H1 (cell line): ENCODE measurements around the gene NHS. TPM values are rescaled to one million over a fixed set of nuclear protein-coding genes. Genes with fewer than 3 reads are reported as not detected.

ENCODE experiments used
- CTCF ChIA-PET: fragments of 300-600 bp; sonication (Branson Sonifier 250); formaldehyde crosslinking; loops from one replicate; lab custom pipeline; 2021; ENCODE audit not compliant: partially characterized antibody; lab: Charles Lee
- POLR2A ChIA-PET: fragments of 300-600 bp; sonication (Branson Sonifier 250); formaldehyde crosslinking; loops from one replicate; lab custom pipeline; 2021; ENCODE audit warnings: inconsistent platforms; ENCODE audit not compliant: partially characterized antibody; lab: Charles Lee
- DNase-seq, 2 experiments: peaks; one replicate each; pipeline versions ENCODE4 v3.0.0 to v3.0.0-alpha.2; 2010 to 2022; ENCODE audit warnings: low spot score in 2 of 2, low read depth in 1 of 2, mixed read lengths in 1 of 2
- FAIRE-seq: peaks from 2 replicates; lab custom pipeline; 2011; peaks lifted over from hg19 to GRCh38; lab: Jason Lieb, UNC
- H2AFZ ChIP-seq: 2 replicates; pipeline ENCODE4 v1.8.1; 2012; ENCODE audit warnings: low read length, inconsistent platforms
- H2AK5ac ChIP-seq: 2 replicates; pipeline ENCODE4 v1.6.1; 2013; ENCODE audit warnings: low read depth, low read length
- H2BK120ac ChIP-seq: replicated peaks from 2 replicates; pipeline ENCODE3; 2013; ENCODE audit warnings: low read depth, low read length, inconsistent platforms
- H2BK12ac ChIP-seq: 2 replicates; pipeline ENCODE4 v1.6.1; 2013; ENCODE audit warnings: low read depth, low read length
- H2BK15ac ChIP-seq: 2 replicates; pipeline ENCODE4 v1.6.1; 2013; ENCODE audit warnings: low read length
- H2BK20ac ChIP-seq: 2 replicates; pipeline ENCODE4 v1.6.1; 2013; ENCODE audit warnings: low read length
- H2BK5ac ChIP-seq: 2 replicates; pipeline ENCODE4 v1.6.1; 2013; ENCODE audit warnings: low read depth, low read length
- H3K14ac ChIP-seq: 2 replicates; pipeline ENCODE4 v1.6.1; 2013; ENCODE audit warnings: inconsistent platforms; ENCODE audit not compliant: insufficient read length
- H3K18ac ChIP-seq: 2 replicates; pipeline ENCODE4 v1.6.1; 2013; ENCODE audit warnings: low read length; ENCODE audit errors: extremely low read depth
- H3K23ac ChIP-seq: 2 replicates; pipeline ENCODE4 v1.6.1; 2013; ENCODE audit warnings: inconsistent platforms; ENCODE audit not compliant: insufficient read length
- H3K23me2 ChIP-seq: 2 replicates; pipeline ENCODE4 v1.6.1; 2013; ENCODE audit warnings: low read depth, low read length
- H3K27ac ChIP-seq: 2 replicates; pipeline ENCODE4 v1.6.1; 2011; ENCODE audit warnings: low read depth, low read length, inconsistent platforms
- H3K27me3 ChIP-seq, 4 experiments: replicated peaks in 1 of 4; 1 replicate in 1 of 4; 2 replicates in 3 of 4; pipeline versions ENCODE4 v1.6.1 to v1.8.1; 2011 to 2013; ENCODE audit warnings: low read length in 3 of 4, mild to moderate bottlenecking in 3 of 4, inconsistent platforms in 2 of 4, mixed read lengths in 2 of 4, moderate library complexity in 1 of 4; ENCODE audit not compliant: control insufficient read depth in 3 of 4, insufficient read depth in 3 of 4; ENCODE audit errors: extremely low read depth in 1 of 4
- H3K36me3 ChIP-seq, 4 experiments: 2 replicates each; pipeline versions ENCODE4 v1.6.1 to v1.8.1; 2011 to 2013; ENCODE audit warnings: mild to moderate bottlenecking in 4 of 4, low read length in 3 of 4, moderate library complexity in 2 of 4, control low read depth in 1 of 4, inconsistent platforms in 1 of 4; ENCODE audit not compliant: insufficient read depth in 4 of 4, control insufficient read depth in 2 of 4
- H3K4ac ChIP-seq: replicated peaks from 2 replicates; pipeline ENCODE3; 2013; ENCODE audit warnings: low read length, low read depth, mixed read lengths, inconsistent platforms; ENCODE audit not compliant: insufficient read length
- H3K4me1 ChIP-seq, 4 experiments: replicated peaks in 1 of 4; 1 replicate in 1 of 4; 2 replicates in 3 of 4; pipeline versions ENCODE4 v1.6.1 to v1.8.1; 2011 to 2013; ENCODE audit warnings: low read length in 3 of 4, inconsistent platforms in 2 of 4, mixed read lengths in 1 of 4; ENCODE audit not compliant: insufficient read depth in 4 of 4, control insufficient read depth in 3 of 4
- H3K4me2 ChIP-seq, 2 experiments: 2 replicates each; pipeline versions ENCODE4 v1.6.1 to v1.8.1; 2011 to 2013; ENCODE audit warnings: low read depth in 2 of 2, low read length in 2 of 2, control low read depth in 1 of 2, inconsistent platforms in 1 of 2, mild to moderate bottlenecking in 1 of 2; ENCODE audit not compliant: insufficient read depth in 1 of 2
- H3K4me3 ChIP-seq, 4 experiments: fragments of 200-600, 300-600 bp in 1 of 4; sonication (generic), shearing (Covaris generic), sonication (Bioruptor Twin) in 1 of 4; 2 replicates each; pipeline versions ENCODE4 v1.5.1 to v1.8.1; 2011 to 2016; ENCODE audit warnings: low read length in 4 of 4, low read depth in 3 of 4, control low read depth in 2 of 4, inconsistent platforms in 2 of 4, mild to moderate bottlenecking in 2 of 4, mixed read lengths in 1 of 4, moderate library complexity in 1 of 4; ENCODE audit not compliant: insufficient read depth in 2 of 4; ENCODE audit errors: extremely low read depth in 1 of 4
- H3K56ac ChIP-seq: replicated peaks from 2 replicates; pipeline ENCODE3; 2013; ENCODE audit warnings: low read depth, mild to moderate bottlenecking, mixed read lengths, low read length, inconsistent platforms; ENCODE audit not compliant: insufficient read length
- H3K79me1 ChIP-seq: 2 replicates; pipeline ENCODE4 v1.6.1; 2013; ENCODE audit warnings: low read depth, low read length, control low read depth
- H3K79me2 ChIP-seq, 2 experiments: 2 replicates each; pipeline versions ENCODE4 v1.6.1 to v1.8.1; 2012 to 2013; ENCODE audit warnings: low read length in 2 of 2, mild to moderate bottlenecking in 2 of 2, inconsistent platforms in 1 of 2; ENCODE audit not compliant: insufficient read depth in 2 of 2, control insufficient read depth in 1 of 2
- H3K9ac ChIP-seq, 4 experiments: replicated peaks in 1 of 4; 1 replicate in 1 of 4; 2 replicates in 3 of 4; pipeline versions ENCODE4 v1.6.1 to v1.8.1; 2011 to 2013; ENCODE audit warnings: low read depth in 3 of 4, low read length in 3 of 4, control low read depth in 2 of 4, mild to moderate bottlenecking in 2 of 4, moderate library complexity in 2 of 4, inconsistent platforms in 1 of 4; ENCODE audit errors: extremely low read depth in 1 of 4
- H3K9me3 ChIP-seq, 2 experiments: 2 replicates each; pipeline versions ENCODE4 v1.6.1 to v1.8.1; 2012 to 2013; ENCODE audit warnings: mild to moderate bottlenecking in 2 of 2, moderate library complexity in 2 of 2, control low read depth in 1 of 2, inconsistent platforms in 1 of 2, low read depth in 1 of 2, low read length in 1 of 2, mixed read lengths in 1 of 2; ENCODE audit not compliant: insufficient read depth in 2 of 2
- H4K20me1 ChIP-seq, 2 experiments: replicated peaks in 1 of 2; 2 replicates each; pipeline versions ENCODE3 to v1.8.1; 2011 to 2013; ENCODE audit warnings: inconsistent platforms in 2 of 2, low read length in 2 of 2, mild to moderate bottlenecking in 1 of 2; ENCODE audit not compliant: insufficient read depth in 2 of 2, control insufficient read depth in 1 of 2
- H4K5ac ChIP-seq: 2 replicates; pipeline ENCODE4 v1.6.1; 2013; ENCODE audit warnings: low read length, low read depth, mixed read lengths, inconsistent platforms; ENCODE audit not compliant: insufficient read length
- H4K8ac ChIP-seq: 2 replicates; pipeline ENCODE4 v1.8.0; 2013; ENCODE audit warnings: mild to moderate bottlenecking, moderate library complexity, low read length, inconsistent platforms; ENCODE audit not compliant: insufficient read depth; ENCODE audit errors: extremely low read depth
- H4K91ac ChIP-seq: replicated peaks from 2 replicates; pipeline ENCODE3; 2013; ENCODE audit warnings: low read length, mixed read lengths, inconsistent platforms; ENCODE audit not compliant: insufficient read length
- BACH1 ChIP-seq: IDR thresholded peaks from 2 replicates; pipeline ENCODE4 v1.6.1; 2012; ENCODE audit warnings: low read length, improper control_type of control experiment
- CBX5 ChIP-seq: fragments of 300-800, 300-1000 bp; sonication (generic); IDR thresholded peaks from 2 replicates; pipeline ENCODE4 v1.7.1; 2016; ENCODE audit warnings: antibody characterized with exemption, low read length, low read depth
- CHD2 ChIP-seq: IDR thresholded peaks from 2 replicates; pipeline ENCODE4 v1.6.1; 2012; ENCODE audit warnings: low read length, improper control_type of control experiment
- HDAC2 ChIP-seq, 2 experiments: fragments of 300-600 bp in 1 of 2; sonication (generic) in 1 of 2; IDR thresholded peaks; 2 replicates each; pipeline ENCODE4 v1.6.1; 2011 to 2012; ENCODE audit warnings: low read depth in 2 of 2, low read length in 2 of 2, mild to moderate bottlenecking in 2 of 2, moderate library complexity in 2 of 2, borderline replicate concordance in 1 of 2, inconsistent platforms in 1 of 2
- KDM5A ChIP-seq: fragments of 200-600 bp; IDR thresholded peaks from 2 replicates; pipeline ENCODE4 v1.7.1; 2012; ENCODE audit warnings: mild to moderate bottlenecking, low read length, inconsistent platforms, mixed read lengths
- POU5F1 ChIP-seq: IDR thresholded peaks from 2 replicates; pipeline ENCODE4 v1.6.1; 2011; ENCODE audit warnings: low read depth, mild to moderate bottlenecking, low read length, moderate library complexity
- WGBS, 2 experiments: shearing (Covaris generic) in 1 of 2; methylation state at CpG; one replicate each; pipeline versions ENCODE4 v1.1.6 to v1.1.7; 2013 to 2015; ENCODE audit warnings: low lambda C conversion rate in 2 of 2, mixed read lengths in 2 of 2, inconsistent platforms in 1 of 2, low coverage in 1 of 2, missing lambda C conversion rate in 1 of 2; ENCODE audit not compliant: insufficient replicate concordance in 2 of 2, insufficient coverage in 1 of 2, insufficient read length in 1 of 2; ENCODE audit errors: extremely low coverage in 1 of 2, missing lambda C conversion rate in 1 of 2; 5-methylcytosine and 5-hydroxymethylcytosine counted together
- polyA plus RNA-seq, 7 experiments: library from polyadenylated mRNA; depleted of rRNA in 3 of 7; stranded (reverse) in 5 of 7; unstranded in 2 of 7; fragments of >200 nt in 5 of 7; fragments of 200-250 nt in 2 of 7; gene quantifications; 1 replicate in 5 of 7; 2 replicates in 1 of 7; 4 replicates in 1 of 7; pipeline versions ENCODE4 v1.2.1 to v1.2.3, GENCODE V29; 2011 to 2013; ENCODE audit warnings: missing spikeins in 2 of 7, mixed read lengths in 2 of 7
- total RNA-seq: library from RNA; stranded (reverse); fragmentation: NEBNext Ultra II Directional; extraction: Animal tissue kit (Norgen Biotek cat#: 25700); gene quantifications from 2 replicates; pipeline ENCODE4 v1.2.1, GENCODE V29; 2021
- TF ChIP-seq, protein P1 (sequence below), 3 experiments: IDR thresholded peaks; 1 replicate in 2 of 3; 2 replicates in 1 of 3; pipeline versions ENCODE4 v1.5.1 to v1.6.1; 2011; ENCODE audit warnings: low read length in 3 of 3, mild to moderate bottlenecking in 3 of 3, inconsistent platforms in 2 of 3, low read depth in 1 of 3, moderate library complexity in 1 of 3; ENCODE audit not compliant: insufficient read depth in 1 of 3; ENCODE audit errors: control extremely low read depth in 1 of 3

Gene NHS
- total and polyA plus RNA-seq, 2 of the 8 experiments (the other 6 are each of a cell fraction or from before 2014, with no cell fraction given), result 2.2 to 6.7 TPM

DNA sequence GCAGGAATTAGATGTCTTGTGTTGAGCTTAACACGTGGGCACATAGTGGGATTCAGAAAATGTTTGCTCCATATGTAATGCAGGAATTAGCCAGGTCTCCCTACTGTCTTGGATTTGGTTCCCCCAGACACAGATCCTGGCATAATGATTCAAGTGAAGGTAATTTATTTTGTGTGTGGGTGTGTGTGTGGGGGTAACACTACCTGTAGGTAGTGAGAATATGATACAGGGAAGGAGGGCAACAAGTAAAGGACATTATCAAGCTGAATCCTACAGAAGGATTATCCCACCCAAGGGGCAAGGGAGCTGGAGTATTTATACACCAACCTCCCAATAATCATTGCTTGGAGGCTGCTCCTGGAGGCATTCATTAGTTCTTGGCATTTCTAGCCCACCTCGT, 101.4 kb downstream of the NHS start:
- no peak overlapping the region for H4K91ac ChIP-seq
- CTCF ChIA-PET, result interaction anchor here (1.0 kb wide), 1 partner anchor 337 kb away, joined by 3 read pairs; no protein-coding TSS in a partner anchor
- no peak for DNase-seq
- H3K9me3 ChIP-seq, result no peaks in the 10 kb centered on the region
- no peaks in the 10 kb centered on the region for H3K79me2 ChIP-seq
- no peak overlapping the region for H4K5ac ChIP-seq
- H2BK15ac ChIP-seq, result no peak overlapping the region
- FAIRE-seq, result no peak
- H3K4me2 ChIP-seq, result no peak overlapping the region
- H4K8ac ChIP-seq, result no peak overlapping the region
- no peaks in the 10 kb centered on the region for H3K4me1 ChIP-seq
- H4K20me1 ChIP-seq, result no peaks in the 10 kb centered on the region
- no peak overlapping the region for H2AK5ac ChIP-seq
- no peak overlapping the region for H3K56ac ChIP-seq
- no peak overlapping the region for H3K18ac ChIP-seq
- H3K4me3 ChIP-seq, result no peak overlapping the region
- TF ChIP-seq POU5F1 (no peak), KDM5A (no peak), CHD2 (no peak), BACH1 (no peak), CBX5 (no peak), HDAC2 (IDR thresholded peaks at IDR 0.05; ENCODE audit: borderline replicate concordance in 1 of 2, low read depth in 2 of 2, low read length in 2 of 2) (no peak)
- TF ChIP-seq, protein P1, sequence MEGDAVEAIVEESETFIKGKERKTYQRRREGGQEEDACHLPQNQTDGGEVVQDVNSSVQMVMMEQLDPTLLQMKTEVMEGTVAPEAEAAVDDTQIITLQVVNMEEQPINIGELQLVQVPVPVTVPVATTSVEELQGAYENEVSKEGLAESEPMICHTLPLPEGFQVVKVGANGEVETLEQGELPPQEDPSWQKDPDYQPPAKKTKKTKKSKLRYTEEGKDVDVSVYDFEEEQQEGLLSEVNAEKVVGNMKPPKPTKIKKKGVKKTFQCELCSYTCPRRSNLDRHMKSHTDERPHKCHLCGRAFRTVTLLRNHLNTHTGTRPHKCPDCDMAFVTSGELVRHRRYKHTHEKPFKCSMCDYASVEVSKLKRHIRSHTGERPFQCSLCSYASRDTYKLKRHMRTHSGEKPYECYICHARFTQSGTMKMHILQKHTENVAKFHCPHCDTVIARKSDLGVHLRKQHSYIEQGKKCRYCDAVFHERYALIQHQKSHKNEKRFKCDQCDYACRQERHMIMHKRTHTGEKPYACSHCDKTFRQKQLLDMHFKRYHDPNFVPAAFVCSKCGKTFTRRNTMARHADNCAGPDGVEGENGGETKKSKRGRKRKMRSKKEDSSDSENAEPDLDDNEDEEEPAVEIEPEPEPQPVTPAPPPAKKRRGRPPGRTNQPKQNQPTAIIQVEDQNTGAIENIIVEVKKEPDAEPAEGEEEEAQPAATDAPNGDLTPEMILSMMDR (IDR thresholded peaks at IDR 0.05; ENCODE audit: control extremely low read depth in 1 of 3, insufficient read depth in 1 of 3, low read depth in 1 of 3, low read length in 3 of 3), result no peak
- H3K23me2 ChIP-seq, result no peaks in the 10 kb centered on the region
- no peak overlapping the region for H2BK20ac ChIP-seq
- no peak overlapping the region for H2BK12ac ChIP-seq
- H3K36me3 ChIP-seq, result no peaks in the 10 kb centered on the region
- no peak overlapping the region for H3K14ac ChIP-seq
- no peak overlapping the region for H2BK120ac ChIP-seq
- H3K9ac ChIP-seq, result no peak overlapping the region
- H2AFZ ChIP-seq, result no peak overlapping the region
- no peak overlapping the region for H3K23ac ChIP-seq
- WGBS, 2 experiments, result 87% methylated on average over 2 of the region's 2 CpGs; no CpG with 5 or more reads in 1 of the 2 experiments
- H3K4ac ChIP-seq, result no peak overlapping the region
- H3K27me3 ChIP-seq, result no peaks in the 10 kb centered on the region
- POLR2A ChIA-PET, result no interaction called here
- H3K27ac ChIP-seq, result no peak overlapping the region
- no peak overlapping the region for H2BK5ac ChIP-seq
- H3K79me1 ChIP-seq, result no peaks in the 10 kb centered on the region
